Activated CD8-positive, alpha-beta T cell treated with anti-CD3 and anti-CD28 coated beads for 36 hours (primary cell): ENCODE results near the gene SERPINA6. TPM values are rescaled to one million over a fixed set of nuclear protein-coding genes. Genes with fewer than 3 reads are reported as not detected.

Experiments
- ATAC-seq: fragments of 200-7000 bp; cut with Tn5 transposase; one replicate; pipeline ENCODE4 v1.10.0; 2021; ENCODE audit warnings: mild to moderate bottlenecking, moderate library complexity
- CTCF ChIA-PET: fragments of 350-600 bp; sonication (Branson Sonifier 250); formaldehyde crosslinking; loops from one replicate; lab custom pipeline; 2021; ENCODE audit warnings: antibody characterized with exemption; lab: Charles Lee
- POLR2A ChIA-PET: fragments of 350-600 bp; sonication (Branson Sonifier 250); formaldehyde crosslinking; loops from one replicate; lab custom pipeline; 2021; ENCODE audit warnings: antibody characterized with exemption; lab: Charles Lee
- DNase-seq: peaks from one replicate; pipeline ENCODE4 v3.0.0-alpha.2; 2020
- H3K27ac Mint-ChIP-seq: one replicate; pipeline ENCODE4 v1.8.0; 2021; ENCODE audit warnings: mild to moderate bottlenecking, mixed read lengths
- H3K27me3 Mint-ChIP-seq: one replicate; pipeline ENCODE4 v1.8.0; 2021; ENCODE audit warnings: mixed read lengths
- H3K36me3 Mint-ChIP-seq: one replicate; pipeline ENCODE4 v1.8.0; 2021; ENCODE audit warnings: low read depth, mixed read lengths
- H3K4me1 Mint-ChIP-seq: one replicate; pipeline ENCODE4 v1.8.0; 2021; ENCODE audit warnings: low read depth, mixed read lengths
- H3K4me3 Mint-ChIP-seq: one replicate; pipeline ENCODE4 v1.8.0; 2021; ENCODE audit warnings: mild to moderate bottlenecking, moderate library complexity, mixed read lengths
- H3K9me3 Mint-ChIP-seq: one replicate; pipeline ENCODE4 v1.8.0; 2021; ENCODE audit warnings: mixed read lengths
- intact Hi-C: fragments of 100-400 bp; cut with micrococcal nuclease; formaldehyde crosslinking; loops from one replicate; pipeline ENCODE4 v1.10.0; 2022
- total RNA-seq, 2 experiments: library from RNA; stranded (reverse); gene quantifications; one replicate each; pipeline ENCODE4 v1.2.3, GENCODE V29; 2021
- TF ChIP-seq, protein P1 (sequence below): fragments of 200-600 bp; IDR thresholded peaks from one replicate; pipeline ENCODE4 v1.8.0; 2022; ENCODE audit warnings: antibody characterized with exemption, mild to moderate bottlenecking

The SERPINA6 gene
- total RNA-seq, 2 experiments from 2014 or later = not detected

DNA sequence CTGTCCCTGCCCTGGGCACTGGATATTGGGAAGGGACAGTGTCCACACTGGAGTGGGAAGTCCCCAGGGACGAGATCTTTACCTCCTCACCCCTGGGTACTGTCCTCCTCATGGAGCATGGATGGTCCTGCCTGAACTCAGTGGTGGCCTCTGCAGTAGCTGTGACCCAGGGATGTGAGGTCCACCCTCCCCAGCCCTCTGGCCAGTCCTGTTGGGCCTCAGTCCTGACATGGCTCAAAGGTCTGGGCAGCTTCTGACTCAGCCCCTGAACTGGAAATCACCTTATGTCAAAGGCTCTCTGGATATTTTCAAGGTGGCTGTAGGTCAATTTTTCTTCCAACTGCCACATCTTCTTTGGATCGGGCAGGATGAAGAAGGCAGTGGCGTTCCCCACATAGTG lies 40.9 kb upstream of the SERPINA6 start:
- H3K27ac Mint-ChIP-seq = no peak overlapping the region
- no peaks in the 10 kb centered on the region for H3K36me3 Mint-ChIP-seq
- no peak overlapping the region for H3K4me3 Mint-ChIP-seq
- TF ChIP-seq, protein P1, sequence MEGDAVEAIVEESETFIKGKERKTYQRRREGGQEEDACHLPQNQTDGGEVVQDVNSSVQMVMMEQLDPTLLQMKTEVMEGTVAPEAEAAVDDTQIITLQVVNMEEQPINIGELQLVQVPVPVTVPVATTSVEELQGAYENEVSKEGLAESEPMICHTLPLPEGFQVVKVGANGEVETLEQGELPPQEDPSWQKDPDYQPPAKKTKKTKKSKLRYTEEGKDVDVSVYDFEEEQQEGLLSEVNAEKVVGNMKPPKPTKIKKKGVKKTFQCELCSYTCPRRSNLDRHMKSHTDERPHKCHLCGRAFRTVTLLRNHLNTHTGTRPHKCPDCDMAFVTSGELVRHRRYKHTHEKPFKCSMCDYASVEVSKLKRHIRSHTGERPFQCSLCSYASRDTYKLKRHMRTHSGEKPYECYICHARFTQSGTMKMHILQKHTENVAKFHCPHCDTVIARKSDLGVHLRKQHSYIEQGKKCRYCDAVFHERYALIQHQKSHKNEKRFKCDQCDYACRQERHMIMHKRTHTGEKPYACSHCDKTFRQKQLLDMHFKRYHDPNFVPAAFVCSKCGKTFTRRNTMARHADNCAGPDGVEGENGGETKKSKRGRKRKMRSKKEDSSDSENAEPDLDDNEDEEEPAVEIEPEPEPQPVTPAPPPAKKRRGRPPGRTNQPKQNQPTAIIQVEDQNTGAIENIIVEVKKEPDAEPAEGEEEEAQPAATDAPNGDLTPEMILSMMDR = no peak
- CTCF ChIA-PET = no interaction called here
- H3K27me3 Mint-ChIP-seq = peaks cover 10% of the 10 kb centered on the region
- H3K4me1 Mint-ChIP-seq = no peaks in the 10 kb centered on the region
- intact Hi-C loops = no loop called here
- no peak for ATAC-seq
- no peaks in the 10 kb centered on the region for H3K9me3 Mint-ChIP-seq
- no peak for DNase-seq
- POLR2A ChIA-PET = no interaction called here

DNA sequence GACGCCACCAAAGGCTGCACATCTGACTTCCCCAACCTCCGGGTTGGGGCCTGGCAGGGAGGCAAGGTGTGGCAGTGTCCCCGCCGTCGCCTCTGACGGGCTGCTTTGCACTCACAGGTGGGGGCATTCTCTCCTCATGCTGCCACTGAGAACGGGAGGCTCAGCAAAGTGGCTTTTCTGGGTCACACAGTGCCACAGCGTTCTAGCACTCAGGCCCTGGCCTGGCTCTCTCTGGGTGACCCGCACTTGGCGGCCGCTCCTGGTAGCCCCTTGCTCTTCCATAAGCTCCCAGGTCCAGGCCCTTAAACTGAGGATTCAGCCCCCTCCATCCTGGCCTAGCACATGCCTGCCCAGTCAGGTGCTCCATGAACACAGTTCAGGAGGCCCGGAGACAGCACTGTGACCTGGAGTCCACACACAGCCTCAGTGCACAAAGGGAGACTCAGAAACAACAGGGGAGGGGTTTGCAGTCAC lies 40.1 kb upstream of the SERPINA6 start:
- H3K36me3 Mint-ChIP-seq = no peaks in the 10 kb centered on the region
- no peaks in the 10 kb centered on the region for H3K4me1 Mint-ChIP-seq
- H3K4me3 Mint-ChIP-seq = no peak overlapping the region
- intact Hi-C loops = no loop called here
- no peak for ATAC-seq
- no peak overlapping the region for H3K27ac Mint-ChIP-seq
- no peaks in the 10 kb centered on the region for H3K9me3 Mint-ChIP-seq
- ChIA-PET CTCF (no interaction called here), POLR2A (no interaction called here)
- DNase-seq = no peak
- TF ChIP-seq, protein P1 = no peak
- peaks cover 12% of the 10 kb centered on the region for H3K27me3 Mint-ChIP-seq

DNA sequence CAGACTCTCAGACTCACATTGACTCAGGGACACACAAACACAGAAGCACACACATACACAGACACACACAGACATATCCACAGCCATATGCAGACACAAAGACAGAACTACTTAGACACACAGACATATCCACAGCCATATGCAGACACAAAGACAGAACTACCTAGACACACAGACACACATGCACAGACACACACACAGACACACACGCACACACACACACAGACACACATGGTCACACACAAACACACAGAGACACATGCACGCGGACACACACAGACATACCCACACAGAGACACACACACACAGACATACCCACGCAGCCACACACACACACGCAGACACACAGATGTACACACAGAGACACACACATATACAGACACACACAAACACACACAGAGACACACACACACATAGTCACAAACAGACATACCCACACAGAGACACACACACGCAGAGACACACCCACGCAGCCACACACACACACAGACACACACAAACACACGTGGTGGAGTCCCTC lies 39.5 kb upstream of the SERPINA6 start:
- ChIA-PET POLR2A (no interaction called here), CTCF (no interaction called here)
- TF ChIP-seq, protein P1 = no peak
- Mint-ChIP-seq H3K27ac (no peak overlapping the region), H3K9me3 (no peaks in the 10 kb centered on the region), H3K27me3 (peaks cover 14% of the 10 kb centered on the region), H3K4me3 (no peak overlapping the region), H3K4me1 (no peaks in the 10 kb centered on the region), H3K36me3 (no peaks in the 10 kb centered on the region)
- ATAC-seq (no peak), DNase-seq (no peak)
- intact Hi-C loops = no loop called here

DNA sequence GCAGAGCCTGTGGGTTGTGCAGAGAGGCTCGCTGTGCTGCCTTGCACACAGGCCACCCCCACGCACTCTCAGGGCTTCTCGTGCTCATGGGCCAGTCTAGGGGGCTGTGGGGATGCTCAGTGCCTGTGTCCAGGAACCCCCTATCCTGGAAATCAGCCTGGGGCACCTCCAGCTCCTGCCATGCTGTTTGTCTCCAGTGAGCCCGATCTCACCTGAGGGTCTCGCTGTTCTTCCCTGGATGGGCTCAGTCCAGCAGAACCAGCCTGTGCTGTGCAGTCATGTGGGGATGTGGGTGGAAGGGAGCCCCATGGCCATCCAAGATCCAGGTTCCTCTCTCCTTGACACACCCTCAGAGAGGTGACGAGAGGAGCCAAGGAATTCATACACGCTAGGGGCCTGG lies 38.5 kb upstream of the SERPINA6 start:
- ATAC-seq = no peak
- intact Hi-C loops = no loop called here

DNA sequence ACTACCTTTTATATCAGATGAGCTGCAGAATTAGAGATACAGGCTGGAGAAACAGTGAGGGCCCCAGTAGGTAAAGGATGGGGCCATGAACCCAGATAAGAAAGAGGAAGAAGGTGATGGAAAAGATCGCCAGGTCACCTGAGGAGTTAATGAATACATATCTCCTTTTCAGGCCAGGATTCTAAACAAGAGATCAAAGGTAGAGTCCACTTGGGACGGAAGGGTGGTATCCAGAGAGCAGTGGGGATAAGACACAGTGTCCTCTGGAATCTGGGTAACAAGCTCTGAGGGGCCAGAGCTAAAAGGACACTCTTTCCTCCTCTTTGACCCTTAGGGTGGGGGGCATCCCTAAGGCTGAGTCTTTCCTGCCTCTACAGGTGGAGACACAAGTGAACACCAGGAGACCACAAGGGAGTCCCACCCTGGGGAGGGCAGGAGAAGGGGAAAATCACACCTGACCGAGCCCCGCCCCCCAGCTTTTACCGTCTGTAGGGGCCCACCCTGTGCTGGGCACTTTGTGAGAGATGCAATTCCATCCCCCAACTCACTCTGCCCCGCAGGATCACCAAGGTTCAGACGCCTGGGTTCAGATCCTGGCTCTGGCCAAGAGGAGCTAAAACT lies 37.9 kb upstream of the SERPINA6 start:
- Mint-ChIP-seq H3K4me1 (no peaks in the 10 kb centered on the region), H3K27ac (no peak overlapping the region), H3K9me3 (no peaks in the 10 kb centered on the region), H3K27me3 (peaks cover 20% of the 10 kb centered on the region), H3K4me3 (no peak overlapping the region), H3K36me3 (no peaks in the 10 kb centered on the region)
- DNase-seq = no peak
- POLR2A ChIA-PET = no interaction called here
- TF ChIP-seq, protein P1 = no peak
- no peak for ATAC-seq
- intact Hi-C loops = no loop called here
- CTCF ChIA-PET = no interaction called here

More for the DNA sequence above, 38.5 kb upstream of the SERPINA6 start:
- DNase-seq = no peak
- no peak overlapping the region for H3K27ac Mint-ChIP-seq
- H3K4me3 Mint-ChIP-seq = no peak overlapping the region
- peaks cover 14% of the 10 kb centered on the region for H3K27me3 Mint-ChIP-seq
- H3K9me3 Mint-ChIP-seq = no peaks in the 10 kb centered on the region
- ChIA-PET CTCF (no interaction called here), POLR2A (no interaction called here)
- no peaks in the 10 kb centered on the region for H3K36me3 Mint-ChIP-seq
- TF ChIP-seq, protein P1 = no peak
- H3K4me1 Mint-ChIP-seq = no peaks in the 10 kb centered on the region
